Measurements from ENCODE around the gene ABCC8. TPM values are rescaled to one million over a fixed set of nuclear protein-coding genes. Genes with fewer than 3 reads are reported as not detected.
A peak's percentile ranks its signal among the peaks of the same experiment; 100 is the strongest.

Gene ABCC8
- total and polyA plus RNA-seq, 9 of the 15 experiments (the other 6 are each of a cell fraction or from before 2014, with no cell fraction given): not detected

- intact Hi-C loops (cut with micrococcal nuclease): loop anchor here (2.0 kb wide), 1 partner anchor 274 kb away; no protein-coding TSS in a partner anchor
- no peak for TF ChIP-seq ZNF3 (CRISPR knock-in tag; IDR thresholded peaks at IDR 0.05)
- no peak overlapping the region for H3K4me3 ChIP-seq
- CTCF ChIA-PET (ENCODE audit: low intra/inter-chr PET ratio): interaction anchor here (0.6 to 2.6 kb wide), 8 partner anchors 112 to 685 kb away, joined by 3 to 31 read pairs (median 8); partner anchors contain the start of gene KCNJ11
- ATAC-seq (no peak), FAIRE-seq (no peak), DNase-seq (ENCODE audit: extremely low read depth in 1 of 4, low spot score in 3 of 4) (no peak)
- in situ Hi-C loops (cut with MboI): no loop called here
- H2AFZ ChIP-seq (ENCODE audit: low read depth, low read length): no peak overlapping the region
- H3K9me3 ChIP-seq (replicated peaks; ENCODE audit: control insufficient read depth, insufficient read depth, low read depth, low read length): no peaks in the 10 kb centered on the region
- WGBS (ENCODE audit: insufficient coverage, low coverage, missing lambda C conversion rate): 6% methylated on average over 4 of the region's 4 CpGs
- H3K4me2 ChIP-seq (ENCODE audit: insufficient read depth, low read length): no peak overlapping the region
- no peak overlapping the region for H3K27ac ChIP-seq (ENCODE audit: extremely low read depth, low read depth, low read length)
- POLR2A ChIA-PET: interaction anchor here (1.3 kb wide), 1 partner anchor 8 kb away, joined by 4 read pairs; no protein-coding TSS in a partner anchor
- peaks cover 4 to 65% of the 10 kb centered on the region in 2 experiments; a peak in 4 of 5 replicates for H3K27me3 ChIP-seq (ENCODE audit: control insufficient read depth in 2 of 2, insufficient read depth in 2 of 2, low read length in 2 of 2)
- H4K20me1 ChIP-seq (replicated peaks; ENCODE audit: control insufficient read depth, insufficient read depth, low read length): no peaks in the 10 kb centered on the region; the same call in 1 of the 2 replicates
- H3K36me3 ChIP-seq (ENCODE audit: control insufficient read depth, insufficient read depth, low read length): no peaks in the 10 kb centered on the region
- H3K79me2 ChIP-seq (ENCODE audit: control insufficient read depth, insufficient read depth, low read length): no peaks in the 10 kb centered on the region
- no peaks in the 10 kb centered on the region for H3K4me1 ChIP-seq (replicated peaks in 1 of 2; ENCODE audit: control insufficient read depth in 2 of 2, insufficient read depth in 2 of 2, low read length in 2 of 2)
- H3K9ac ChIP-seq (ENCODE audit: insufficient read depth in 1 of 2, low read depth in 2 of 2, low read length in 2 of 2): no peak overlapping the region
- BruUV-seq (replicated peaks): no TSS peak
- no peaks in the 10 kb centered on the region for H3K9me1 ChIP-seq (ENCODE audit: control insufficient read depth, insufficient read depth, low read length)
Observed at GRCh38 chr11:17505146-17505545, 28.5 kb upstream of the ABCC8 start.

GRCh38 chr11:17504330-17505107 lies 27.9 kb upstream of the ABCC8 start:
- in situ Hi-C loops (cut with MboI): no loop called here
- 3% methylated on average over 9 of the region's 9 CpGs for WGBS (ENCODE audit: insufficient coverage, low coverage, missing lambda C conversion rate)
- TF ChIP-seq REST (IDR thresholded peaks at IDR 0.05; ENCODE audit: borderline replicate concordance) (peak; percentile 80), REST (CRISPR knock-in tag; IDR thresholded peaks at IDR 0.05; ENCODE audit: low read depth) (no peak), XRCC4 (IDR thresholded peaks at IDR 0.05; ENCODE audit: extremely low read depth, insufficient read depth, insufficient read length) (no peak), ZNF695 (CRISPR knock-in tag; IDR thresholded peaks at IDR 0.05) (no peak)

More at GRCh38 chr11:17504330-17505107, 27.9 kb upstream of the ABCC8 start:
- H3K27ac ChIP-seq (ENCODE audit: extremely low read depth, low read depth, low read length): no peak overlapping the region
- FAIRE-seq (peak; percentile 56), DNase-seq (ENCODE audit: extremely low read depth in 1 of 4, low spot score in 3 of 4) (peak; percentile 53 to 66 (median 63)), ATAC-seq (peak; percentile 80)
- no peak overlapping the region for H3K4me2 ChIP-seq (ENCODE audit: insufficient read depth, low read length)
- H3K36me3 ChIP-seq (ENCODE audit: control insufficient read depth, insufficient read depth, low read length): no peaks in the 10 kb centered on the region
- H3K79me2 ChIP-seq (ENCODE audit: control insufficient read depth, insufficient read depth, low read length): no peaks in the 10 kb centered on the region
- CTCF ChIA-PET (ENCODE audit: low intra/inter-chr PET ratio): interaction anchor here (0.6 to 2.6 kb wide), 9 partner anchors 111 to 684 kb away, joined by 3 to 31 read pairs (median 5); partner anchors contain the start of gene KCNJ11
- H2AFZ ChIP-seq (ENCODE audit: low read depth, low read length): no peak overlapping the region
- no peak overlapping the region for H3K9ac ChIP-seq (ENCODE audit: insufficient read depth in 1 of 2, low read depth in 2 of 2, low read length in 2 of 2)
- H3K9me1 ChIP-seq (ENCODE audit: control insufficient read depth, insufficient read depth, low read length): no peaks in the 10 kb centered on the region
- intact Hi-C loops (cut with micrococcal nuclease): loop anchor here (1.0 to 2.0 kb wide), 2 partner anchors 118 to 274 kb away; no protein-coding TSS in a partner anchor
- peaks cover 3 to 65% of the 10 kb centered on the region in 2 experiments; a peak in 3 of 5 replicates for H3K27me3 ChIP-seq (ENCODE audit: control insufficient read depth in 2 of 2, insufficient read depth in 2 of 2, low read length in 2 of 2)
- H3K4me1 ChIP-seq (replicated peaks in 1 of 2; ENCODE audit: control insufficient read depth in 2 of 2, insufficient read depth in 2 of 2, low read length in 2 of 2): no peaks in the 10 kb centered on the region
- no peak overlapping the region for H3K4me3 ChIP-seq
- POLR2A ChIA-PET: no interaction called here
- H3K9me3 ChIP-seq (replicated peaks; ENCODE audit: control insufficient read depth, insufficient read depth, low read depth, low read length): no peaks in the 10 kb centered on the region
- H4K20me1 ChIP-seq (replicated peaks; ENCODE audit: control insufficient read depth, insufficient read depth, low read length): no peaks in the 10 kb centered on the region; the same call in 1 of the 2 replicates
- no TSS peak for BruUV-seq (replicated peaks)
